ENCODE results near the gene STARD10.

The STARD10 gene

DNA sequence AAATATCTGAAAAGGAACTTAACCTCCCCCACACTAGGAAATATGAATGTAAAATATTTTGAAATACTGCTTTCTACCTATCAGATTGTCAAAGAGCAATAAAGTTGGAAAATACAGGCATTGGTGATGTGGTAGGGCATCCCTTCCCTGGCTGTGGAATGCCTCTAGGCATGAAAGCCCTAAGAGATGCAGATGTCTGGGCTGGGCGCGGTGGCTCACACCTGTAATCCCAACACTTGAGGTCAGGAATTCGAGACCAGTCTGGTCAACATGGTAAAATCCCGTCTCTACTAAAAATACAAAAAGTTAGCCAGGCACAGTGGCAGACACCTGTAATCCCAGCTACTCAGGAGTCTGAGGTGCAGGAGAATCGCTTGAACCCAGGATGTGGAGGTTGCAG is 63.6 kb downstream of the STARD10 start:
- TF ChIP-seq, protein P1, sequence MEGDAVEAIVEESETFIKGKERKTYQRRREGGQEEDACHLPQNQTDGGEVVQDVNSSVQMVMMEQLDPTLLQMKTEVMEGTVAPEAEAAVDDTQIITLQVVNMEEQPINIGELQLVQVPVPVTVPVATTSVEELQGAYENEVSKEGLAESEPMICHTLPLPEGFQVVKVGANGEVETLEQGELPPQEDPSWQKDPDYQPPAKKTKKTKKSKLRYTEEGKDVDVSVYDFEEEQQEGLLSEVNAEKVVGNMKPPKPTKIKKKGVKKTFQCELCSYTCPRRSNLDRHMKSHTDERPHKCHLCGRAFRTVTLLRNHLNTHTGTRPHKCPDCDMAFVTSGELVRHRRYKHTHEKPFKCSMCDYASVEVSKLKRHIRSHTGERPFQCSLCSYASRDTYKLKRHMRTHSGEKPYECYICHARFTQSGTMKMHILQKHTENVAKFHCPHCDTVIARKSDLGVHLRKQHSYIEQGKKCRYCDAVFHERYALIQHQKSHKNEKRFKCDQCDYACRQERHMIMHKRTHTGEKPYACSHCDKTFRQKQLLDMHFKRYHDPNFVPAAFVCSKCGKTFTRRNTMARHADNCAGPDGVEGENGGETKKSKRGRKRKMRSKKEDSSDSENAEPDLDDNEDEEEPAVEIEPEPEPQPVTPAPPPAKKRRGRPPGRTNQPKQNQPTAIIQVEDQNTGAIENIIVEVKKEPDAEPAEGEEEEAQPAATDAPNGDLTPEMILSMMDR (IDR thresholded peaks at IDR 0.05) = no peak

DNA sequence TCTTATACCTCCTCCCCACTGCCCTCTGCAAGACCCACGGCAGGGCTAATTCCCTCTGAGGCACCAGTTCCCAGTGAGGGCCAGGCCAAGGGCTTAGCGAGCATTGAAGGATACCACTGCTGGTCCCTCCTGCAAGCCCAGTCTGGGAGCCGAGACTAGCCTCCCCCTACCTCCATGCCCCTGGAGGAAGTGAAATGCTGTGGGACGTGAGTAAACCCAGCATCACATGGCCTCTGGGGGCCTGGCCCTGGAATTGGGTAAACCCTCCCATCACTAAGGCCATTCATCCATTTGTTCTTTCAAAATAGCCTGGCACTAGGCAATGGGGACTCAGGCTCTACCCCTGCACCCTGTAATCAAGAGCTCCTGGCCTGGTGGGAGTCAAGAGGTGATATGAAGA is 66.3 kb downstream of the STARD10 start:
- TF ChIP-seq, protein P1 (IDR thresholded peaks at IDR 0.05) = no peak

DNA sequence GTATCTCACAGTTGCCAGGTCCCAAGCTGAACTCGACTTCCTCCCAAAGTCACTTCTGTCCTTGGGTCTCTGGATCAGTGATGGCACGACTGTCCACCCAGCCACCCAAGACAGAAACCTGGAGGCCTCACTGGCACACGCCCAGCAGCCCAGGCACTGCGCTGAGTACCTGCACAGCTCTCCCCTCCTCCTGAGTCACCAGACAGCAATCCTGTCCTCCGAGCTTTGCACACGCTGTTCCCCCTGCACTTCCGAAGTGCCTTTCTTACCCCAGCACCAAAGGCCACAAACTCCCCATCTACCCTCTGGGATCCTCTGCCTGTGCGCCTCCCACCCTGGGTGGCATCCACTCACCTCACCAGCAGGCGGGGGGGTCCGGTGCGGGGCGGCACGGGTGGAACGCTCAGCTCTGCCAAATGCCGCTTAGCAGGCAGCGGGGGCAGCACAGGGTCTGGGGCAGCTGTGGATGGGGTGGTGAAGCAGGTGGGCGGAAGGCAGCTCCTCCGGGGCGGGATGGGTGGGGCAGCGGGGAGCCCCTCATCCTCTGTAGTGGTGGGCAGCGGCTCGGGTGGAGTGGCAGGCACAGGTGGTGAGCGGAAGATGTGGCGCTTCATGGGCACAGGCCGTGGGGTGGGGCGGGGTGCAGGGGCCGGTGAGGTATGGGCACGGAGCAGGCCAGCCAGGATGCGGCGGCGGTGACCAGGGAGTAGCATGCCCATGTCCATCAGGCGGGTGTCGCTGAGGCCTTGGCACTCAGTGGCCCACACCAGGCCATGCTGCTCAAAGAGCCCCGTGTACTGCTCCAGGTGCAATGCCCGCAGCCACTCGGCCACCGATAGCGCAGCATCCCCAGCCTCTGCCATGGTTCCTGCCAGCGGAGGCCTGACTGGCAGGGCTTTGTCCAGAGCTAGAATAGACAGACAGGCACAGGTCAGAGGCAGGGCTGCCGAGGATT is 67.3 kb downstream of the STARD10 start:
- TF ChIP-seq, protein P1 (IDR thresholded peaks at IDR 0.05) = no peak

DNA sequence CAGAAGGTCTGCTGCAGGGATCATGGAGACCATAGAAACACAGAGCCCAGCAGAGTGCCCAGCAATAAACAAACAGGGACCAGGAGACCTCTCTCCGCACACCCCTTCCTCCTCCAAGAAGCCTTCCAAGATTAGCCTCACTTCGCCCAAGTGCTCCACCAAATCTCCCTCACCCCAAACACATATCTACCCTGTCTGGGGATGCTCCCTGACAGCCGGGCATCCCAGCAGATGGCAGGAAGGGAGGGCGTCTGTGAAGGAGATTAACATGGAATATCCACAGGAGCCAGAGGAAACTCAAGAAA is 68.2 kb downstream of the STARD10 start:
- TF ChIP-seq, protein P1 (IDR thresholded peaks at IDR 0.05) = no peak

DNA sequence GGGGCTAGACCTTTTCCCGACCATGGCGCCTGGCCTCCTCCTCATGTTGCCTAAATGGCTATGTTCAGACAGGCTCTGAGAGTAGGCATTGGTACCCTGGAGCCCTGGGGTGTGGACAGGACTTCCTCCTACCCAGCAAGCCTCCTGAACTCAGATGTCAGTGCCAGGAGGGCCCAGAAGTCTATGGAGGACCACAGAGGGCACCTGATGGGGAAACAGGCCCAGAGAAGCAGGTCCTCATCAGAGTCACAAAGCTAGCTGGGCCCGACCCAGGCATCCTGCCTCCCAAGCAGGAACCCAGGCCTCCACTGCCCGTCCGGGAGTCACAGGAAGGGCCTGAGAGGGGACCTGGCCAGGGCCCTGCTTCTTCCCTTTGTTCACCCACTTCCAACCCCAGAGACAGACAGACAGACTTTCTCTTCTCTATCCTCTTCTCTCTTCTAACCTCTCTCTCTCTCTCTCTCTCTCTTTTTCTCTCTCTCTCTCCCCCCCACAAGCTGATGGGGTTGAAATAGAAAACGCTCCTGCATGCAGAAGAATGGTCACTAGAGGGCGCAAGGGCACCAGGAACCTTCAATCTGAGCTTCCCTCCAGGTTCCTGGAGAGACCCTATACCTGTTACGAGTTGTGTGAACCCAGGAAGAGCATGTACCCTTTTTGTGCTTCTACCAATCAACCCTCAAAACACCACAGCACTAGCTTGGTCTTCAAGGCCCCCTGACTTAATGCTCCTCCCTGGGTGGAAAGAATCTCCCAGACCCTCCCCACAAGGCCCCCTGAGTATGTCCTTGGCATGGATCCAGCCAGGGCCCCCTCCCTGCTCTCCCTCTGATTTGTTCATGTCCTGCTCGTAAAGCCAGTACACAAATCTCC is 68.8 kb downstream of the STARD10 start:
- TF ChIP-seq, protein P1 (IDR thresholded peaks at IDR 0.05) = peak; percentile 92

DNA sequence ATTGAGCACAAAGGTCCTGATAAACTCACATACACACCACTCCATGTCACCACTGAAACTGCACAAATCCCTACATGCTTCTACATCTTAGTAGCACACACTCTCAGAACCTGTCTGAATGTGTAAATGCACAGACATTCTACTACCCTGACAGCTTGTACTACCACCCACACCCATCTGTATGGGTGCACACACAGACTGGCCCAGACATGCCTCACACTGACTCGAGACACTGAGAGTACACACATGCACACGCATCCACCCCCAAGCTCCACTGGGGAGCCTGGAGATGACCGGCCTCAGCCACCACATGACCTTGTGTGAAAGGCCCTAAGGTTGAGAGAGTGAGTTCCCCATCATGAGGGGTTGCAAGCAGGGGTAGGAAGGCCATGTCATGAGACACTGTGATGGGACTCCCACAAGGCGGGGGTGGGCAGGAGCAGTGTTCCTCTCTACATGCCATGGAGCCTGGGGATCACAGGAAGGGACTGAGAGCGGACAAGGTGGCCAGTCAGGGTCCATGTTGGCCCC is 69.8 kb downstream of the STARD10 start:
- TF ChIP-seq, protein P1 (IDR thresholded peaks at IDR 0.05) = no peak

DNA sequence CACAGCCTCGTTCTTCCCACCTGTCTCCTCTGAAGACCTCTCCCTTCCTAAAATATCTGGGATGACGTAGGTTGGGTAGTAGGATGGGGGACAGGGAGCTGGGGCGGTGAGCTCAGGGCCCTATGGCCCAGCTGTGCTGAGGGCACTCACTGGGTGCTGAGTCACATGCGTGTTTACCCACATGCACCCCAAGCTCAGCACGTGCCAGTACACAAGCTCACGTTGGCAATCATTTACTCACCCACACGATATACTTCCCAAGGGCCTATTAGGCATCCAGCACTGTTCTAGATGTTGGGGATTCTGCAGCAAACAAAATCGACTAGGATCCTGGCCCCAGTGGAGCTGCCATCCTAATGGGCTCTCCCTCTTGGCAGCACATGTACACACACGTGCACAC is 70.3 kb downstream of the STARD10 start:
- TF ChIP-seq, protein P1 (IDR thresholded peaks at IDR 0.05) = no peak
